K562 (cell line): ENCODE data around the gene ZBTB32. TPM values are rescaled to one million over a fixed set of nuclear protein-coding genes. Genes with fewer than 3 reads are reported as not detected.

Experiments
- ATAC-seq: fragments of 200-7000 bp; cut with Tn5 transposase; 3 replicates; pipeline ENCODE4 v1.9.1; 2020; ENCODE audit warnings: moderate library complexity
- BruUV-seq: library from RNA; stranded (reverse); fragments of 400-500 nt; replicated peaks from 2 replicates; lab custom pipeline; 2021; lab: Mats Ljungman, UMichigan
- CTCF ChIA-PET: fragments of 300-600 bp; formaldehyde crosslinking; extraction: SDS; loops from one replicate; lab custom pipeline; 2021; ENCODE audit warnings: low intra/inter-chr PET ratio; lab: Yijun Ruan, JAX
- POLR2A ChIA-PET: fragments of 300-600, 350-650 bp; sonication (Branson Sonifier 250); formaldehyde crosslinking; extraction: SDS; loops from one replicate; lab custom pipeline; 2021; ENCODE audit warnings: antibody characterized with exemption, inconsistent platforms; lab: Yijun Ruan, JAX
- DNase-seq, 4 experiments: peaks; one replicate each; pipeline versions ENCODE4 v3.0.0 to v3.0.0-alpha.2; 2011 to 2018; ENCODE audit warnings: low spot score in 3 of 4, mixed read lengths in 3 of 4; ENCODE audit errors: extremely low read depth in 1 of 4
- FAIRE-seq: peaks from 2 replicates; lab custom pipeline; 2011; peaks lifted over from hg19 to GRCh38; lab: Jason Lieb, UNC
- H2AFZ ChIP-seq: 2 replicates; pipeline ENCODE4 v1.6.0; 2011; ENCODE audit warnings: low read depth, low read length, control low read depth, inconsistent platforms
- H3K27ac ChIP-seq: fragments of 200-600 bp; 3 replicates; pipeline ENCODE4 v1.8.0; 2011; ENCODE audit warnings: low read depth, mild to moderate bottlenecking, control low read depth, inconsistent platforms, low read length, moderate library complexity, mixed read lengths; ENCODE audit errors: extremely low read depth
- H3K27me3 ChIP-seq, 2 experiments: fragments of 300-600 bp in 1 of 2; 2 replicates in 1 of 2; 3 replicates in 1 of 2; pipeline versions ENCODE4 v1.6.0 to v1.8.0; 2011; ENCODE audit warnings: inconsistent platforms in 2 of 2, low read length in 2 of 2, mild to moderate bottlenecking in 1 of 2, mixed read lengths in 1 of 2, moderate library complexity in 1 of 2; ENCODE audit not compliant: control insufficient read depth in 2 of 2, insufficient read depth in 2 of 2
- H3K36me3 ChIP-seq: fragments of 300-600 bp; 3 replicates; pipeline ENCODE4 v1.8.0; 2011; ENCODE audit warnings: mild to moderate bottlenecking, low read length, inconsistent platforms; ENCODE audit not compliant: control insufficient read depth, insufficient read depth
- H3K4me1 ChIP-seq, 2 experiments: fragments of 200-600 bp in 1 of 2; replicated peaks in 1 of 2; 2 replicates in 1 of 2; 3 replicates in 1 of 2; pipeline versions ENCODE4 v1.5.1 to v1.8.0; 2011; ENCODE audit warnings: inconsistent platforms in 2 of 2, low read length in 2 of 2, mild to moderate bottlenecking in 1 of 2, mixed read lengths in 1 of 2, moderate library complexity in 1 of 2; ENCODE audit not compliant: control insufficient read depth in 2 of 2, insufficient read depth in 2 of 2
- H3K4me2 ChIP-seq: 2 replicates; pipeline ENCODE4 v1.6.1; 2011; ENCODE audit warnings: low read length, control low read depth, inconsistent platforms, mixed read lengths; ENCODE audit not compliant: insufficient read depth
- H3K4me3 ChIP-seq: fragments of 200-600 bp; sonication (generic), shearing (Covaris generic); 2 replicates; pipeline ENCODE4 v1.5.1; 2016; ENCODE audit warnings: control low read depth, inconsistent platforms
- H3K79me2 ChIP-seq: fragments of 200-600 bp; 3 replicates; pipeline ENCODE4 v1.8.0; 2011; ENCODE audit warnings: low read length, inconsistent platforms; ENCODE audit not compliant: control insufficient read depth, insufficient read depth
- H3K9ac ChIP-seq, 2 experiments: 2 replicates each; pipeline versions ENCODE4 v1.6.0 to v1.6.1; 2011; ENCODE audit warnings: low read depth in 2 of 2, low read length in 2 of 2, control low read depth in 1 of 2, inconsistent platforms in 1 of 2, mild to moderate bottlenecking in 1 of 2, mixed read lengths in 1 of 2; ENCODE audit not compliant: insufficient read depth in 1 of 2
- H3K9me1 ChIP-seq: one replicate; pipeline ENCODE4 v1.6.0; 2011; ENCODE audit warnings: inconsistent platforms, mild to moderate bottlenecking, low read length, moderate library complexity; ENCODE audit not compliant: control insufficient read depth, insufficient read depth
- H3K9me3 ChIP-seq: replicated peaks from 2 replicates; pipeline ENCODE4 v1.5.1; 2011; ENCODE audit warnings: low read depth, low read length, inconsistent platforms; ENCODE audit not compliant: control insufficient read depth, insufficient read depth
- H4K20me1 ChIP-seq: replicated peaks from 2 replicates; pipeline ENCODE4 v1.6.1; 2011; ENCODE audit warnings: low read length, inconsistent platforms, mixed read lengths; ENCODE audit not compliant: control insufficient read depth, insufficient read depth
- E2F3 ChIP-seq: fragments of 250-450 bp; sonication (Bioruptor Pico); IDR thresholded peaks from 2 replicates; pipeline ENCODE4 v1.4.0; 2020; ENCODE audit warnings: mild to moderate bottlenecking
- EP400 ChIP-seq: fragments of 450-650 bp; IDR thresholded peaks from 2 replicates; pipeline ENCODE4 v1.6.1; 2017; ENCODE audit warnings: antibody characterized with exemption, mild to moderate bottlenecking, moderate library complexity
- HSF4 ChIP-seq: fragments of 250-450 bp; sonication (Bioruptor Pico); IDR thresholded peaks from 2 replicates; pipeline ENCODE4 v2.1.2; 2022; ENCODE audit warnings: mild to moderate bottlenecking, moderate library complexity, borderline replicate concordance
- IRF2 ChIP-seq: sonication (generic); formaldehyde crosslinking; IDR thresholded peaks from 2 replicates; pipeline ENCODE4 v1.8.1; 2022; ENCODE audit warnings: mild to moderate bottlenecking, missing genetic modification reagents
- NR2C2 ChIP-seq, 2 experiments: fragments of 200-800 bp in 1 of 2; sonication (Bioruptor generic) in 1 of 2; sonication (generic) in 1 of 2; formaldehyde crosslinking in 1 of 2; IDR thresholded peaks; 2 replicates each; pipeline versions ENCODE4 v1.6.1 to v1.8.0; 2016 to 2022; ENCODE audit warnings: mild to moderate bottlenecking in 1 of 2, missing compliant biosample characterization in 1 of 2, missing genetic modification characterization in 1 of 2, missing genetic modification reagents in 1 of 2
- POLR2G ChIP-seq: fragments of 200-400 bp; formaldehyde crosslinking; IDR thresholded peaks from 2 replicates; pipeline ENCODE4 v1.6.1; 2017; ENCODE audit warnings: low read depth, mild to moderate bottlenecking, antibody characterized with exemption, low read length, moderate library complexity
- PTRF ChIP-seq: fragments of 450-650 bp; IDR thresholded peaks from 2 replicates; pipeline ENCODE4 v1.6.1; 2016; ENCODE audit warnings: mild to moderate bottlenecking, missing genetic modification characterization, missing compliant biosample characterization
- RBFOX2 ChIP-seq: fragments of 200-400 bp; formaldehyde crosslinking; IDR thresholded peaks from 2 replicates; pipeline ENCODE4 v1.6.1; 2017; ENCODE audit warnings: low read depth, mild to moderate bottlenecking, low read length, moderate library complexity
- THAP7 ChIP-seq: fragments of 250-450 bp; sonication (Bioruptor Pico); IDR thresholded peaks from 2 replicates; pipeline ENCODE4 v1.5.0; 2021
- ZNF12 ChIP-seq: sonication (generic); formaldehyde crosslinking; IDR thresholded peaks from 2 replicates; pipeline ENCODE4 v1.4.0; 2020; ENCODE audit warnings: mild to moderate bottlenecking, missing genetic modification reagents
- ZNF134 ChIP-seq: fragments of 250-450 bp; sonication (Bioruptor Pico); conservative IDR thresholded peaks from 2 replicates; pipeline ENCODE4 v1.4.0; 2020
- WGBS: fragments of 100-300 bp; shearing (Covaris generic); methylation state at CpG from one replicate; pipeline ENCODE4 v1.1.6; 2016; ENCODE audit warnings: low coverage, mixed read lengths; ENCODE audit not compliant: insufficient coverage; ENCODE audit errors: missing lambda C conversion rate; 5-methylcytosine and 5-hydroxymethylcytosine counted together
- in situ Hi-C: fragments of 300-500 bp; cut with MboI; formaldehyde crosslinking; loops from 4 replicates; pipeline ENCODE4 v1.15.0; 2018; ENCODE audit warnings: inconsistent platforms, mixed read lengths
- intact Hi-C: fragments of 100-400 bp; cut with micrococcal nuclease; formaldehyde crosslinking; loops from 2 replicates; pipeline ENCODE4 v1.14.2; 2022
- polyA plus RNA-seq, 8 experiments: library from polyadenylated mRNA; depleted of rRNA in 4 of 8; stranded (reverse) in 5 of 8; unstranded in 3 of 8; fragments of >200 nt; fragmentation: Nextera tagmentation in 2 of 8; fragmentation: Illumina TruSeq in 1 of 8; extraction: Ambion mirVana in 2 of 8; extraction: Trizol in 1 of 8; gene quantifications; 2 replicates each; pipeline versions ENCODE4 v1.2.1 to v1.2.3, GENCODE V29; 2011 to 2014; ENCODE audit warnings: inconsistent platforms in 1 of 8, missing spikeins in 1 of 8
- total RNA-seq, 7 experiments: library from RNA; depleted of rRNA in 6 of 7; stranded (reverse); fragments of >200 nt in 6 of 7; fragmentation: Illumina TruSeq in 2 of 7; extraction: Trizol in 2 of 7; gene quantifications; 2 replicates each; pipeline versions ENCODE4 v1.2.1 to v1.2.3, GENCODE V29; 2011 to 2021; ENCODE audit warnings: low replicate concordance in 1 of 7
- TF ChIP-seq, protein P1 (sequence below): sonication (generic); formaldehyde crosslinking; IDR thresholded peaks from 2 replicates; pipeline ENCODE4 v1.8.0; 2022; ENCODE audit warnings: missing genetic modification reagents, mild to moderate bottlenecking, moderate library complexity, borderline replicate concordance

ZBTB32 gene
- total and polyA plus RNA-seq, 9 of the 15 experiments (the other 6 are each of a cell fraction or from before 2014, with no cell fraction given): 0.20 TPM; not detected in 8

DNA sequence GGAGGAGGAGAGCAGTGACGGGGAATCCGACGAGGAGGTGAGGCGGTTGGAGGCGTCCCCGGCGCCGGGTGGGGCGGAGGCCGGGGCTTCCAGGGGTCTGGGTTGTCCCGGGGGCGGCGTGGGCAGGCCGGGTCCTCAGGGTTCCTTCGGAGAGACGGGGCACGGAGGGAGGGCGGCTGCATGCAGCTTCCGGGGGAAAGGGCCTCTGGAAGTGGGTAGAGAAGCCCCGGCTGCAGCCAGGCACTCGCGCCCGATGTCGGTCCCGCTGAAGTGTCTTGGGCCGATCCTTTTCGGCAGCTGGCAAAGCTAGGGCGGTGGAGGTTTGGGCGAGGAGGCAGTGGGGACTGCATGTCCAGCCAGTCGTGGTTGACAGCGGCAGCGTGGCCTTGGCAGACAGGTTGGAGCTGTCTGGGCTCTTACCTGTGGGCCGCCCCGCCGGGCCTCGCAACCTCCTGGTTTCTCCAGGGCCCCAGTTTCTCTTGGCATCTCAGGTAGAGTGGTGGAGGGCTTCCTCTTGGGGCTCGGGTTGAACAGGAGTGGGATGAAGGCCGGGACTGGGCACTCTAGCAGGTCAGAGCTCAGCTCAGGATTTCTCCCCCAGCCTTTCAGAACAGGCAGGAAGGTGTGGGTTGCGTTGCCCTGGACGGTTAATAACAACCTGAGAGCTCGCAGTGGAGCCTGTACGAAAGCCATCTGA, 14.1 kb downstream of the ZBTB32 start (continued):
- TF ChIP-seq NR2C2 (CRISPR knock-in tag; IDR thresholded peaks at IDR 0.05) (no peak), NR2C2 (tag; IDR thresholded peaks at IDR 0.05) (no peak), HSF4 (CRISPR knock-in tag) (no peak), ZNF134 (no peak), ZNF12 (CRISPR knock-in tag) (no peak), PTRF (tag) (no peak)

- Histone ChIP-seq H2AFZ (no peak overlapping the region), H3K4me2 (peak overlapping the region; percentile 90), H3K4me1 (peaks cover 14 to 57% of the 10 kb centered on the region in 2 experiments), H3K27ac (peak overlapping the region; percentile 44; the same call in 1 of the 3 replicates), H3K27me3 (peaks cover 0 to 2% of the 10 kb centered on the region in 2 experiments; a peak in 2 of 5 replicates), H3K9me1 (no peaks in the 10 kb centered on the region), H3K79me2 (peaks cover 33% of the 10 kb centered on the region), H3K9me3 (no peaks in the 10 kb centered on the region), H3K4me3 (peak overlapping the region; percentile 96)
- intact Hi-C loops: no loop called here
- CTCF ChIA-PET: no interaction called here
- no TSS peak for BruUV-seq
- no peak for ATAC-seq
- in situ Hi-C loops: no loop called here
- WGBS: 88% methylated on average over 24 of the region's 32 CpGs
- TF ChIP-seq EP400 (no peak), IRF2 (no peak), THAP7 (CRISPR knock-in tag) (no peak), POLR2G (0 out of 2 replicates have a peak, but pooled peaks have one; percentile 37), E2F3 (CRISPR knock-in tag) (no peak), RBFOX2 (peak; percentile 64)
- TF ChIP-seq, protein P1, sequence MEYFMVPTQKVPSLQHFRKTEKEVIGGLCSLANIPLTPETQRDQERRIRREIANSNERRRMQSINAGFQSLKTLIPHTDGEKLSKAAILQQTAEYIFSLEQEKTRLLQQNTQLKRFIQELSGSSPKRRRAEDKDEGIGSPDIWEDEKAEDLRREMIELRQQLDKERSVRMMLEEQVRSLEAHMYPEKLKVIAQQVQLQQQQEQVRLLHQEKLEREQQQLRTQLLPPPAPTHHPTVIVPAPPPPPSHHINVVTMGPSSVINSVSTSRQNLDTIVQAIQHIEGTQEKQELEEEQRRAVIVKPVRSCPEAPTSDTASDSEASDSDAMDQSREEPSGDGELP: 0 out of 2 replicates have a peak, but pooled peaks have one; percentile 16
- TF ChIP-seq, all 486 proteins: peak for 3
- H4K20me1 ChIP-seq: 0 out of 2 replicates have a peak, but pooled peaks cover 11% of the 10 kb centered on the region
- no peak for FAIRE-seq
- H3K9ac ChIP-seq: peak overlapping the region; percentile 85 to 98
- peaks cover 51% of the 10 kb centered on the region; the same call in 2 of the 3 replicates for H3K36me3 ChIP-seq
- POLR2A ChIA-PET: interaction anchor here (1.2 to 1.9 kb wide), 3 partner anchors 9 to 404 kb away, joined by 3 to 12 read pairs (median 5); no protein-coding TSS in a partner anchor
- no peak for DNase-seq
Measured at GRCh38 chr19:35719402-35720162, 15.2 kb downstream of the ZBTB32 start.
